Lower leg skin (tissue), 4 donors: ENCODE measurements around the gene SMAP2. TPM values are rescaled to one million over a fixed set of nuclear protein-coding genes. Genes with fewer than 3 reads are reported as not detected.

Source experiments
- DNase-seq, 2 donors: peaks; one replicate each; pipeline ENCODE4 v3.0.0-alpha.2; 2019; ENCODE audit warnings: low spot score in 2 of 2
- H3K4me3 ChIP-seq: fragments of 200-600 bp; sonication (generic); 2 replicates; pipeline ENCODE4 v1.5.1; 2017; ENCODE audit warnings: mild to moderate bottlenecking, low read depth; ENCODE audit not compliant: poor library complexity, severe bottlenecking
- POLR2A ChIP-seq, 2 donors: fragments of 450-650 bp; IDR thresholded peaks; one replicate each; pipeline ENCODE4 v1.6.1; 2016 to 2017; ENCODE audit warnings: antibody characterized with exemption in 2 of 2, mild to moderate bottlenecking in 1 of 2, moderate library complexity in 1 of 2
- WGBS, 2 donors: methylation state at CpG; one replicate each; pipeline ENCODE4 v1.1.5; 2018; 5-methylcytosine and 5-hydroxymethylcytosine counted together
- intact Hi-C: fragments of 100-400 bp; cut with DNase I; formaldehyde crosslinking; loops from one replicate; pipeline ENCODE4 v1.15.0; 2023; ENCODE audit warnings: low total_unique reads
- total RNA-seq, 4 donors: library from RNA; depleted of rRNA; stranded (reverse); fragments of >200 nt; gene quantifications; one replicate each; pipeline ENCODE4 v1.1.0, GENCODE V29; 2016
- TF ChIP-seq, protein P1 (sequence below), 3 donors: fragments of 450-650 bp; IDR thresholded peaks; one replicate each; pipeline ENCODE4 v1.5.1; 2016; ENCODE audit warnings: antibody characterized with exemption in 3 of 3, mild to moderate bottlenecking in 3 of 3, moderate library complexity in 2 of 3

Gene SMAP2
- total RNA-seq, 4 donors from 2014 or later = 34.2 to 69.5 (median 43.7) TPM

- H3K4me3 ChIP-seq = no peak overlapping the region
- peak in 1 of 2 donors; percentile 71 for DNase-seq
- no peak for TF ChIP-seq POLR2A (IDR thresholded peaks at IDR 0.05)
- TF ChIP-seq, protein P1, sequence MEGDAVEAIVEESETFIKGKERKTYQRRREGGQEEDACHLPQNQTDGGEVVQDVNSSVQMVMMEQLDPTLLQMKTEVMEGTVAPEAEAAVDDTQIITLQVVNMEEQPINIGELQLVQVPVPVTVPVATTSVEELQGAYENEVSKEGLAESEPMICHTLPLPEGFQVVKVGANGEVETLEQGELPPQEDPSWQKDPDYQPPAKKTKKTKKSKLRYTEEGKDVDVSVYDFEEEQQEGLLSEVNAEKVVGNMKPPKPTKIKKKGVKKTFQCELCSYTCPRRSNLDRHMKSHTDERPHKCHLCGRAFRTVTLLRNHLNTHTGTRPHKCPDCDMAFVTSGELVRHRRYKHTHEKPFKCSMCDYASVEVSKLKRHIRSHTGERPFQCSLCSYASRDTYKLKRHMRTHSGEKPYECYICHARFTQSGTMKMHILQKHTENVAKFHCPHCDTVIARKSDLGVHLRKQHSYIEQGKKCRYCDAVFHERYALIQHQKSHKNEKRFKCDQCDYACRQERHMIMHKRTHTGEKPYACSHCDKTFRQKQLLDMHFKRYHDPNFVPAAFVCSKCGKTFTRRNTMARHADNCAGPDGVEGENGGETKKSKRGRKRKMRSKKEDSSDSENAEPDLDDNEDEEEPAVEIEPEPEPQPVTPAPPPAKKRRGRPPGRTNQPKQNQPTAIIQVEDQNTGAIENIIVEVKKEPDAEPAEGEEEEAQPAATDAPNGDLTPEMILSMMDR (IDR thresholded peaks at IDR 0.05) = no peak
- intact Hi-C loops = no loop called here
- WGBS, 2 donors = 46 to 58% methylated on average over 4 of the region's 4 CpGs
These were observed 16.5 kb downstream of the SMAP2 start for GRCh38 chr1:40389871-40390560.

DNA sequence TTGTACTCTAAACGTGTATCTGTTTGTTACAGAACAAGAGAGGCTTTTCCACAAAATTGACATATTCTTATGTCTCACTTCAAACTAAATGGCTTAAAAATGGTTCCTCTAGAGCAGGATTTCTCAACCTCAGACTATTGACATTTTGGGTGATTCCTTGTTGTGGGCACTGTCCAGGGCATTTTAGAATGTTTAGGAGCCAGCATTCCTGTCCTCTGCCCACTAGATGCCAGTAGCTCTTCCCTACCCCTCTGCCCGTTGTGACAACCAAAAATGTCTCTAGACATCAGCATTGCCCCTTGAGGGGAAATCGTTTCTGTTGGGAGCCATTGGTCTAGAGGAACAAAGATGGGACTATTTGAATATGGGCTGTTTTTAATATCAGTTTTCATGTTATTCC is 17.3 kb downstream of the SMAP2 start:
- intact Hi-C loops = no loop called here
- 86 to 87% methylated on average over 3 of the region's 3 CpGs for WGBS, 2 donors
- H3K4me3 ChIP-seq = no peak overlapping the region
- TF ChIP-seq POLR2A (IDR thresholded peaks at IDR 0.05) = no peak
- TF ChIP-seq, protein P1 (IDR thresholded peaks at IDR 0.05) = no peak
- DNase-seq = no peak

DNA sequence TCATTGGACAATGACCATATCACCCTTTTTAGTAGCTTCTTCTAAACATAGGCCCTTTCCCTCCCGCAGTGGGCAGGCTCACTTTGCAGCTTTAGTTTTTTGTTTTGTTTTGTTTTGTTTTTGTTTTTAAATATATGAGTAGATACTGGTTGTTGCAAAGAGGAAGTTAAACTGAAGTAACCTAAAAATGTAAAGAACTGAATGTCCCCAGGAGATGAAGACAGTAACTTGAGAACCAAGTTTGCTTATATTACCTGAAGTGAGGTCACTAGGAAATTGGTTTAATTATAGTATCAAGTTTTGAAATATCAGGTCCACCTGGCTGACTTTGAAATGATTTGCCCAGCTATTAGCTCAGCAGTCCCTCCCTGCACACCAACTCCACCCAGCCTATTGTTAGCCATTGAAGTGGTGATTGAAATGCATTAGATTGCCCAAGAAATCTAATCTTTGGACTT is 18.2 kb downstream of the SMAP2 start:
- WGBS, 2 donors = 89 to 90% methylated on average over 1 of the region's 1 CpG
- no peak overlapping the region for H3K4me3 ChIP-seq
- no peak for DNase-seq
- intact Hi-C loops = no loop called here
- no peak for TF ChIP-seq POLR2A (IDR thresholded peaks at IDR 0.05)
- TF ChIP-seq, protein P1 (IDR thresholded peaks at IDR 0.05) = no peak

DNA sequence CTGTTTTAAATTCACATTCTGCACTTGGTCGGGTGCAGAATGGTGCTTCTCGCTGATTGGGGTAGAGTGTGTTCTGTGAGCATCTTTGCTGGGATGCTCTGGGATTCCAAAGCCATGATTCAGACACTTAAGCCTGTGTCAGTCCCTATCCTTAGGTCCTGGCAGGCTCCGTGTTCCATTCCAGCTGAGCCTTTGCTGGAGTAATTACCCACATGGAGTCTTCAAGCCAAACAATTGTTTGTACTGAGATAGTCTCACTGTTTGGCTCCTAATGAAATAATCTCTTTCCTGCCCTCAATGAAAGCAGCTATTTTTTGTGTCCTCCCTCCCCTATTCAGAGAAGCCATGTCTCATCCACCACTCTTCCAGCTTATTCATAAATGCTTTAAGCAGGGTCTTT is 18.7 kb downstream of the SMAP2 start:
- no peak for DNase-seq
- TF ChIP-seq, protein P1 (IDR thresholded peaks at IDR 0.05) = no peak
- TF ChIP-seq POLR2A (IDR thresholded peaks at IDR 0.05) = no peak
- 54 to 61% methylated on average over 3 of the region's 3 CpGs for WGBS, 2 donors
- intact Hi-C loops = no loop called here
- H3K4me3 ChIP-seq = no peak overlapping the region

- 86 to 93% methylated on average over 3 of the region's 3 CpGs for WGBS, 2 donors
- DNase-seq = no peak
- TF ChIP-seq POLR2A (IDR thresholded peaks at IDR 0.05) = no peak
- TF ChIP-seq, protein P1 (IDR thresholded peaks at IDR 0.05) = no peak
- no peak overlapping the region for H3K4me3 ChIP-seq
- intact Hi-C loops = no loop called here
These were observed 19.6 kb downstream of the SMAP2 start for GRCh38 chr1:40393173-40393572.
